ENCODE measurements around the gene PPP4R1.
"Not testable (repeated sequence)": the region's sequence is repeated elsewhere in the genome, so short reads cannot be mapped to it uniquely, and the experiment has no call there.

PPP4R1 gene

GRCh38 chr18:9627642-9628041 lies 13.3 kb upstream of the PPP4R1 start:
- DNase-seq = peak; percentile 74

- no peak for DNase-seq
These were observed 5.6 kb upstream of the PPP4R1 start for GRCh38 chr18:9619990-9620389.

GRCh38 chr18:9619545-9619944 lies 5.2 kb upstream of the PPP4R1 start:
- DNase-seq = no peak

GRCh38 chr18:9619056-9619455 lies 4.7 kb upstream of the PPP4R1 start:
- DNase-seq = no peak

- DNase-seq = no peak
These were observed 2.7 kb upstream of the PPP4R1 start for GRCh38 chr18:9617006-9617542.

GRCh38 chr18:9616049-9616448 lies 1.7 kb upstream of the PPP4R1 start:
- no peak for DNase-seq

GRCh38 chr18:9615280-9615797 lies 980 bp upstream of the PPP4R1 start:
- no peak for DNase-seq

GRCh38 chr18:9613550-9614400 lies 584 bp downstream of the PPP4R1 start:
- peak; percentile 83 for DNase-seq

GRCh38 chr18:9612977-9613376 lies 1.4 kb downstream of the PPP4R1 start:
- DNase-seq = no peak

GRCh38 chr18:9612215-9612830 lies 2.0 kb downstream of the PPP4R1 start:
- DNase-seq = peak; percentile 68

- no peak for DNase-seq
These were observed 5.2 kb downstream of the PPP4R1 start for GRCh38 chr18:9609190-9609589.

- no peak for DNase-seq
These were observed 5.6 kb downstream of the PPP4R1 start for GRCh38 chr18:9608728-9609127.

- no peak for DNase-seq
These were observed 6.1 kb downstream of the PPP4R1 start for GRCh38 chr18:9608298-9608697.

GRCh38 chr18:9607111-9607510 lies 7.2 kb downstream of the PPP4R1 start:
- not testable (repeated sequence) for DNase-seq

- DNase-seq = no peak
These were observed 8.3 kb downstream of the PPP4R1 start for GRCh38 chr18:9606039-9606438.

GRCh38 chr18:9604348-9604747 lies 10.0 kb downstream of the PPP4R1 start:
- DNase-seq = no peak

- no peak for DNase-seq
These were observed 15.0 kb downstream of the PPP4R1 start for GRCh38 chr18:9599328-9599727.

GRCh38 chr18:9597609-9598008 lies 16.8 kb downstream of the PPP4R1 start:
- no peak for DNase-seq

- no peak for DNase-seq
These were observed 17.4 kb downstream of the PPP4R1 start for GRCh38 chr18:9596843-9597526.

GRCh38 chr18:9596226-9596625 lies 18.1 kb downstream of the PPP4R1 start:
- DNase-seq = no peak

GRCh38 chr18:9594823-9595596 lies 19.3 kb downstream of the PPP4R1 start:
- DNase-seq = no peak

GRCh38 chr18:9587924-9588323 lies 26.4 kb downstream of the PPP4R1 start:
- DNase-seq = no peak

- no peak for DNase-seq
These were observed 27.5 kb downstream of the PPP4R1 start for GRCh38 chr18:9586814-9587213.

Data from islet precursor cell (in vitro differentiated cells).